Transverse colon (tissue), 4 donors: ENCODE results near the gene SIX3. TPM values are rescaled to one million over a fixed set of nuclear protein-coding genes. Genes with fewer than 3 reads are reported as not detected.

ENCODE experiments used
- DNase-seq: peaks from one replicate; pipeline ENCODE4 v3.0.0-alpha.2; 2019
- H3K27ac ChIP-seq, 4 donors: fragments of 200-600 bp; sonication (generic); 2 replicates each; pipeline ENCODE4 v1.5.1; 2016 to 2018; ENCODE audit warnings: inconsistent platforms in 4 of 4
- H3K27me3 ChIP-seq: fragments of 200-600 bp; sonication (generic); 2 replicates; pipeline ENCODE4 v1.5.1; 2017; ENCODE audit warnings: inconsistent platforms
- H3K36me3 ChIP-seq, 4 donors: fragments of 200-600 bp; sonication (generic); 2 replicates each; pipeline ENCODE4 v1.5.1; 2017 to 2019; ENCODE audit warnings: inconsistent platforms in 4 of 4
- H3K4me1 ChIP-seq, 4 donors: fragments of 200-600 bp; sonication (generic); 2 replicates each; pipeline ENCODE4 v1.5.1; 2017 to 2020; ENCODE audit warnings: inconsistent platforms in 4 of 4
- H3K4me3 ChIP-seq, 4 donors: fragments of 200-600 bp; sonication (generic); 1 replicate in 1 of 4; 2 replicates in 3 of 4; pipeline versions ENCODE4 v1.5.1 to v1.6.1; 2017 to 2019; ENCODE audit warnings: inconsistent platforms in 4 of 4
- H3K9me3 ChIP-seq, 2 donors: fragments of 200-600 bp; sonication (generic); 2 replicates each; pipeline ENCODE4 v1.5.1; 2017 to 2019; ENCODE audit warnings: inconsistent platforms in 2 of 2
- EP300 ChIP-seq: sonication (generic); formaldehyde crosslinking; IDR thresholded peaks from one replicate; pipeline ENCODE4 v1.6.1; 2017; ENCODE audit warnings: antibody characterized with exemption, low read depth
- POLR2A ChIP-seq: fragments of 450-650 bp; IDR thresholded peaks from one replicate; pipeline ENCODE4 v1.6.1; 2016; ENCODE audit warnings: antibody characterized with exemption, mild to moderate bottlenecking, moderate library complexity
- POLR2AphosphoS5 ChIP-seq, 3 donors: sonication (generic); formaldehyde crosslinking; IDR thresholded peaks; one replicate each; pipeline ENCODE4 v1.6.1; 2016; ENCODE audit warnings: antibody characterized with exemption in 3 of 3
- WGBS, 2 donors: methylation state at CpG; one replicate each; pipeline ENCODE4 v1.1.5; 2018; ENCODE audit warnings: low coverage in 1 of 2; 5-methylcytosine and 5-hydroxymethylcytosine counted together
- in situ Hi-C, 4 donors: fragments of 200-750 bp; cut with MboI; loops; one replicate each; pipeline versions ENCODE4 v1.15.0 to v1.15.1; 2017; ENCODE audit warnings: low sequenced_read_pairs in 3 of 4, low pct_ligation_motif_present in 1 of 4, low pct_unique_long_range_greater_than_20kb in 1 of 4
- intact Hi-C: fragments of 100-400 bp; cut with DNase I; formaldehyde crosslinking; loops from one replicate; pipeline ENCODE4 v1.15.1; 2023; ENCODE audit warnings: low total_unique reads
- total RNA-seq, 4 donors: library from RNA; depleted of rRNA; stranded (reverse); fragments of >200 nt; gene quantifications; one replicate each; pipeline ENCODE4 v1.1.0, GENCODE V29; 2016
- TF ChIP-seq, protein P1 (sequence below), 5 experiments: fragments of 200-600 bp in 3 of 5; fragments of 450-650 bp in 2 of 5; sonication (generic) in 3 of 5; IDR thresholded peaks; 1 replicate in 2 of 5; 2 replicates in 3 of 5; pipeline ENCODE4 v1.5.1; 2016 to 2017; ENCODE audit warnings: antibody characterized with exemption in 5 of 5, inconsistent platforms in 3 of 5, mild to moderate bottlenecking in 2 of 5, moderate library complexity in 1 of 5

The SIX3 gene
- total RNA-seq, 4 donors from 2014 or later: not detected

DNA sequence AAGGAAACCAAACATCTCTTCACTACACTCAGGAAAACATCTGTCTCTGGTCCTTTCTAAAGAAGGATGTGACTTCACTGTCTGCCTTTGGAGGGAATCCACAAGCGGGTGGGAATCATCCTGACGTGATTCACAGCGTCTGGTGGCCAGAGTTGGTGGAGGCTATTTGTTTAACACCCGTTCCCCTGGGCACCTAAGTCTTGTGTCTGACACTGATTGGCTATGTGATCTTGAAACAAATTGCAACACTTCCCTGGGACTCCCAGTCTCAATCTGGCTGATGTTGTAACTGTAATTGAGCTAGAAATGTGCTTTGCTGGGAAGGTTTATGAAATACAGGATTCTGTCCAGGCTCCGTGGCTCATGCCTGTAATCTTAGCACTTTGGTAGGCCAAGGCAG is 28.8 kb upstream of the SIX3 start:
- no peak overlapping the region for H3K4me3 ChIP-seq
- 37 to 48% methylated on average over 4 to 5 of the region's 5 CpGs for WGBS, 2 donors
- peaks cover 0 to 13% of the 10 kb centered on the region in 2 donors for H3K9me3 ChIP-seq
- no peaks in the 10 kb centered on the region for H3K4me1 ChIP-seq
- H3K36me3 ChIP-seq: no peaks in the 10 kb centered on the region
- DNase-seq: no peak
- TF ChIP-seq, protein P1, sequence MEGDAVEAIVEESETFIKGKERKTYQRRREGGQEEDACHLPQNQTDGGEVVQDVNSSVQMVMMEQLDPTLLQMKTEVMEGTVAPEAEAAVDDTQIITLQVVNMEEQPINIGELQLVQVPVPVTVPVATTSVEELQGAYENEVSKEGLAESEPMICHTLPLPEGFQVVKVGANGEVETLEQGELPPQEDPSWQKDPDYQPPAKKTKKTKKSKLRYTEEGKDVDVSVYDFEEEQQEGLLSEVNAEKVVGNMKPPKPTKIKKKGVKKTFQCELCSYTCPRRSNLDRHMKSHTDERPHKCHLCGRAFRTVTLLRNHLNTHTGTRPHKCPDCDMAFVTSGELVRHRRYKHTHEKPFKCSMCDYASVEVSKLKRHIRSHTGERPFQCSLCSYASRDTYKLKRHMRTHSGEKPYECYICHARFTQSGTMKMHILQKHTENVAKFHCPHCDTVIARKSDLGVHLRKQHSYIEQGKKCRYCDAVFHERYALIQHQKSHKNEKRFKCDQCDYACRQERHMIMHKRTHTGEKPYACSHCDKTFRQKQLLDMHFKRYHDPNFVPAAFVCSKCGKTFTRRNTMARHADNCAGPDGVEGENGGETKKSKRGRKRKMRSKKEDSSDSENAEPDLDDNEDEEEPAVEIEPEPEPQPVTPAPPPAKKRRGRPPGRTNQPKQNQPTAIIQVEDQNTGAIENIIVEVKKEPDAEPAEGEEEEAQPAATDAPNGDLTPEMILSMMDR (IDR thresholded peaks at IDR 0.05): no peak
- TF ChIP-seq POLR2A (no peak), EP300 (no peak), POLR2AphosphoS5 (IDR thresholded peaks at IDR 0.05) (no peak)
- H3K27ac ChIP-seq: no peak overlapping the region
- intact Hi-C loops: no loop called here
- in situ Hi-C loops: no loop called here
- peaks cover 23% of the 10 kb centered on the region for H3K27me3 ChIP-seq

DNA sequence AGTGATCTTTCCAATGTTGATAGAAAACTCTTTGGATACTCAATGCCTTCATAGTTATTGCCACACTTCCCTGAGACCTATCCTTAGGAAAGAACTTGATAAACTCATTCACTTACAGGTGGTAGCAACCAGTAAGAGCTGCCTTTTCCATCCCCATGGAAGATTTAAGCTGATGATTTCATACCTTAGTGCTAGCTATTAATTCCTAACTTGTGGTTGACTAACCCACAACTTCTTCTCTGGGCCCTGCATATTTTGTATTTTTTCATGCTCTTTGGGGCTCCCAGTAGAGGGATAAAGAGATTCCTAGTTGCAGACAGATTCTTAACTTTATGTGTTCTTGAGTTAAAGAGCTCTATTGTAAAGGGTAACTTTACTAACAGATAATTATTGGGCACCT is 25.2 kb upstream of the SIX3 start:
- Histone ChIP-seq H3K27ac (no peak overlapping the region), H3K27me3 (peaks cover 34% of the 10 kb centered on the region), H3K4me1 (no peaks in the 10 kb centered on the region), H3K36me3 (no peaks in the 10 kb centered on the region), H3K9me3 (no peaks in the 10 kb centered on the region), H3K4me3 (no peak overlapping the region)
- in situ Hi-C loops: no loop called here
- no peak for DNase-seq
- intact Hi-C loops: no loop called here
- TF ChIP-seq POLR2A (no peak), EP300 (no peak), POLR2AphosphoS5 (IDR thresholded peaks at IDR 0.05) (no peak)
- TF ChIP-seq, protein P1 (IDR thresholded peaks at IDR 0.05): no peak

DNA sequence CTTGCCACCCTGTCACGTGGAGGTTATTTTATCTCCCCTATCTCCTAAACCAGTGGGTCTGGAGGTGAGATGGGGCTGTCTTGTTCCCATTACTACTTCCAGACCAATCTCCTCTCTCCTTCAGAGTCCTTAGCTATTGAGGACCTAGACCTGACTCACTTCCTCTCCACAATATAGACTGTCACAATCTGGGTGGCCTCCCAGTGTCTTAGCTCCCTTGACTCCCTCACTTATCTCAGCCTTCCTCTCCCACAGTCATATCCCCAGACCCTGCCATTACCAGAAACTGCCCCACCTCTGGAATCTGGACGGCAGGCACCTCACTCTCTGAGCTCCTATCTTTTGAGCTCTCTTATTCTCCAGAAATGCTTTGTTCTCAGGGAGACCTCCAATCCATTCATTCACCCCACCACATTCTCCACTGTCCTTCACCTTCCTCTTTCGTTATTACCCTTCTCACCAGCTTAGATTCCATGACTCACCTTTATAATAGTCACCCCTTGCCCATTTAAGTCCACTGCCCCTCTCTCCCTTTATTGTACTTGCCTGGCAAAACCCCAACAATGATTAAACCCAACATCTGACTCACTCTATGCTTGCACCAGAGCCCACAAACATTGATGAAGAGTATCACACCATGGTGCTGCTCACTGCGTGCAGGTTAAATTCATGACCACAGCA is 23.3 kb upstream of the SIX3 start:
- intact Hi-C loops (no loop called here), in situ Hi-C loops (no loop called here)
- Histone ChIP-seq H3K27ac (no peak overlapping the region), H3K27me3 (peaks cover 53% of the 10 kb centered on the region), H3K4me3 (no peak overlapping the region), H3K36me3 (no peaks in the 10 kb centered on the region), H3K4me1 (no peaks in the 10 kb centered on the region), H3K9me3 (no peaks in the 10 kb centered on the region)
- no peak for TF ChIP-seq POLR2A
- TF ChIP-seq POLR2AphosphoS5 (IDR thresholded peaks at IDR 0.05): no peak
- 68 to 73% methylated on average over 4 of the region's 4 CpGs for WGBS, 2 donors
- DNase-seq: no peak

DNA sequence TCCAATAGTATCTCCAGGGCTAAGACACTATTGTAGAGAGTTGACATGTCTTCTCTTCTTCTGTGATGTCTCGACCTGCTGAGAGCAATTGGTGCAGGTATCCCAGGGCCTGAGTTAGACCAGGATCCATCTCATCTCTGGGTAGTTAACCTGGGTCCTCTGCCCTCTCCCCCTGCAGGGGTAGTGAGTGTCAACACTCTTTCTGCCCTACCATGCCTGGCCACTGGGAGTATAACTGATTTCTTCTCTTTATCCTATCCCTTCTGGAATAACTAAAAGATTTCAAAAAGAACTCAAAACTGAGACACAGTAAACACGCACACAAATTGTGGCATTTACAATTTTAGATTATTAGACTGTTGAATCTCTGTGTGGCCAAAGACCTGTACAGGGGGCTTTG is 20.8 kb upstream of the SIX3 start:
- in situ Hi-C loops (no loop called here), intact Hi-C loops (no loop called here)
- DNase-seq: no peak
- Histone ChIP-seq H3K27me3 (peaks cover 79% of the 10 kb centered on the region), H3K27ac (no peak overlapping the region), H3K4me3 (no peak overlapping the region), H3K9me3 (no peaks in the 10 kb centered on the region), H3K36me3 (no peaks in the 10 kb centered on the region), H3K4me1 (no peaks in the 10 kb centered on the region)
- 43 to 73% methylated on average over 1 to 2 of the region's 2 CpGs for WGBS, 2 donors
- TF ChIP-seq, protein P1 (IDR thresholded peaks at IDR 0.05): no peak
- TF ChIP-seq EP300 (no peak), POLR2A (no peak), POLR2AphosphoS5 (IDR thresholded peaks at IDR 0.05) (no peak)

DNA sequence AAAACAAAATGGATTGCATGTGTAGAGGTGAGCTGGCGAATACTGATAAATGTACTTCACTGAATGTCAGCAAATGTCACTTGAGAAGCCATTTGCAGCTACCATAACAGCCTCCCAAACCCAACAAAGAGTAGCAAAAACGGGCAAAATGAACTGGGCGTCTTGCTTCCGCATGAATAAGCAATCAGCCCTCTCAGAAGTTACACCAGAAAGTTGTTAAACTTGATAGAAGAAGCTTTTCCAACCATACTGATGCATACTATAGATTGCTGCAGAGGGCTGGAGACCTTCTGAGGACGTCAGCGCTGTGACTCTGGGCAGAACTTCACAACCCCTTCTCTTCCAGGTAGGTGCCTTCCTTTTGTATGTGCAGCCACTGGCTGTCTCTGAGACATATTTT is 18.7 kb upstream of the SIX3 start:
- WGBS, 2 donors: 84 to 86% methylated on average over 6 of the region's 6 CpGs
- Histone ChIP-seq H3K36me3 (no peaks in the 10 kb centered on the region), H3K4me3 (no peak overlapping the region), H3K27me3 (peaks cover 94% of the 10 kb centered on the region), H3K27ac (no peak overlapping the region), H3K4me1 (no peaks in the 10 kb centered on the region), H3K9me3 (no peaks in the 10 kb centered on the region)
- TF ChIP-seq, protein P1 (IDR thresholded peaks at IDR 0.05): no peak
- TF ChIP-seq POLR2AphosphoS5 (IDR thresholded peaks at IDR 0.05) (no peak), POLR2A (no peak), EP300 (no peak)
- in situ Hi-C loops (no loop called here), intact Hi-C loops (no loop called here)
- DNase-seq: no peak
